H4 (cell line): Measurements from ENCODE around the gene DCAF8. TPM values are rescaled to one million over a fixed set of nuclear protein-coding genes. Genes with fewer than 3 reads are reported as not detected.
A peak's percentile ranks its signal among the peaks of the same experiment; 100 is the strongest.

ENCODE experiments used
- DNase-seq: peaks from one replicate; pipeline ENCODE4 v3.0.0-alpha.2; 2015; ENCODE audit warnings: low spot score
- total RNA-seq: library from RNA; depleted of rRNA; stranded (reverse); fragments of >200 nt; shearing (Covaris generic); gene quantifications from 2 replicates; pipeline ENCODE4 v1.2.3, GENCODE V29; 2014

The DCAF8 gene
- total RNA-seq, 1 experiment from 2014 or later: 22.6 TPM

- DNase-seq: no peak
Measured at GRCh38 chr1:160227034-160227433, 35.3 kb downstream of the DCAF8 start.

GRCh38 chr1:160226623-160227022 is 35.7 kb downstream of the DCAF8 start:
- DNase-seq: no peak

GRCh38 chr1:160225345-160225744 is 37.0 kb downstream of the DCAF8 start:
- DNase-seq: no peak

GRCh38 chr1:160224606-160225005 is 37.7 kb downstream of the DCAF8 start:
- DNase-seq: no peak

- no peak for DNase-seq
Measured at GRCh38 chr1:160222546-160222945, 39.8 kb downstream of the DCAF8 start.

- no peak for DNase-seq
Measured at GRCh38 chr1:160221089-160221488, 41.3 kb downstream of the DCAF8 start.

- no peak for DNase-seq
Measured at GRCh38 chr1:160220301-160220700, 42.0 kb downstream of the DCAF8 start.

- DNase-seq: peak; percentile 48
Measured at GRCh38 chr1:160219062-160219929, 43.1 kb downstream of the DCAF8 start.

GRCh38 chr1:160217481-160218051 is 44.8 kb downstream of the DCAF8 start:
- DNase-seq: no peak

GRCh38 chr1:160216301-160216700 is 46.0 kb downstream of the DCAF8 start:
- DNase-seq: no peak

- DNase-seq: no peak
Measured at GRCh38 chr1:160214481-160215140, 47.7 kb downstream of the DCAF8 start.

GRCh38 chr1:160211046-160211790 is 51.1 kb downstream of the DCAF8 start:
- DNase-seq: no peak

GRCh38 chr1:160210561-160210960 is 51.8 kb downstream of the DCAF8 start:
- DNase-seq: no peak

GRCh38 chr1:160209321-160210046 is 52.9 kb downstream of the DCAF8 start:
- DNase-seq: no peak

GRCh38 chr1:160208557-160209320 is 53.6 kb downstream of the DCAF8 start:
- DNase-seq: no peak

- no peak for DNase-seq
Measured at GRCh38 chr1:160207771-160208556, 54.4 kb downstream of the DCAF8 start.

GRCh38 chr1:160207118-160207650 is 55.2 kb downstream of the DCAF8 start:
- DNase-seq: no peak

GRCh38 chr1:160206421-160207117 is 55.8 kb downstream of the DCAF8 start:
- DNase-seq: peak; percentile 60

GRCh38 chr1:160206036-160206389 is 56.3 kb downstream of the DCAF8 start:
- peak; percentile 52 for DNase-seq
